OCI-LY3 (cell line): ENCODE results near the gene SOX13.

Experiments used
- CTCF ChIP-seq: fragments of 200-600, 300-600 bp; sonication (generic); IDR thresholded peaks from 2 replicates; pipeline ENCODE4 v1.5.1; 2014; ENCODE audit warnings: antibody characterized with exemption, low read length, low read depth
- EZH2phosphoT487 ChIP-seq: fragments of 200-600 bp; shearing (Covaris generic); IDR thresholded peaks from 2 replicates; pipeline ENCODE4 v1.6.1; 2018; ENCODE audit warnings: antibody characterized with exemption, mixed run types, low read depth

DNA sequence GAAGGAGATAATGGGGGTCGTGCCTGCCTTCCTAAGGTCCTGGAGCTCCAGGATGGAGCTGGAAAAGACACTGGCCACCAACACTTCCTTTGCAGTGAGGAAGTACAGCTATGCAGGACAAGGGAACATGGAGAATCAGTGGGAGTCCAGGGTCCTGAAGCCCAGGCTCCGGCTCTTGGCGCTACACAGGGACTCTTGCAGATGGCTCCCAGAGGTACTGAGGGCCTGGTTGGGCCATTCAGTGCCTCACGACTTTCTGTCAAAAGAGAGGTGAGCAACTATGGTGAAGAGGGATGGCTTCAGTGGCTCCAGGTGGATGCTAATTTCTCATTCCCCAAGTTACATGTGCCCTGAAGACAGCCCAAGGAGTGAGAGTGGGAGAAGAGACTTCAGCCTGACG is 80.8 kb downstream of the SOX13 start:
- TF ChIP-seq CTCF (no peak), EZH2phosphoT487 (no peak)
